Measurements from ENCODE around the gene CCDC178. TPM values are rescaled to one million over a fixed set of nuclear protein-coding genes. Genes with fewer than 3 reads are reported as not detected.

CCDC178 gene
- total and polyA plus RNA-seq, 9 donors: 0.43 to 0.84 (median 0.54) TPM

DNA sequence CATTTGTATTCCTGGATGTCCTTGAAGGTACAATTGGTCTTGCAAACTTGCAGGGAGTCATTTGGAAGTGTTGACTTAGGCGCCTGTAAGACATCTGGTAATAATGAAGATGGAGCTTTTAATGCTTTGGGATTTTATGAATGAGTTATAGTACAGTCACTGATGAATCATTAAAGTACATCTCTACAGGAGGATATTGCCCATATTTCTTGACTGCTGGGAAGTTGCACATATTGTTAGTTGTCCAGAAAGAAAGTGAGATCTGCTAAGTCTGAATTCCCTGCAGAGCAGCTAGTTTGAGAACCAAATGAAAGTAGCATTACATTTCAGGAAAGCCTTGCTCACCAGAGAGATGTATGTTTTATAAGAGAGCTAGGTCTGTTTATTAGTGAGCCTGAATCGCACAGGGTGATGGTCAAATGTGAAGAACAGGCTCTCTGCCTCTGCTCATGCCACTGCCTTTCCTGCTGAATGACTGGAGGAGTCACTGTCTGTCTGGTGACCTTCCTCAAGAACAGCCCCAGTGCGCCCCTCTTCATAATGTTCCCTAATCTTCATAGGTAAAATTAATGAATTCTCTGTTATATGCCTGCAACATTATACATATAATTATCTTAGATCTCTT is 528.7 kb downstream of the CCDC178 start:
- H3K9me3 ChIP-seq (replicated peaks; ENCODE audit: control insufficient read depth, low read depth, low read length): no peaks in the 10 kb centered on the region
- no peaks in the 10 kb centered on the region for H3K27me3 ChIP-seq (ENCODE audit: control insufficient read depth, insufficient read depth, low read length)
- H3K36me3 ChIP-seq (ENCODE audit: control insufficient read depth, insufficient read depth, low read length): no peaks in the 10 kb centered on the region
- no CpG with 5 or more reads among the region's 3 CpGs for WGBS (ENCODE audit: insufficient coverage)
- no peak overlapping the region for H3K4me3 ChIP-seq (ENCODE audit: low read length)
- peak; percentile 83 for DNase-seq
- peaks cover 4% of the 10 kb centered on the region for H3K4me1 ChIP-seq (ENCODE audit: control insufficient read depth, insufficient read depth, low read length)
- H3K27ac ChIP-seq (ENCODE audit: low read length): no peak overlapping the region

DNA sequence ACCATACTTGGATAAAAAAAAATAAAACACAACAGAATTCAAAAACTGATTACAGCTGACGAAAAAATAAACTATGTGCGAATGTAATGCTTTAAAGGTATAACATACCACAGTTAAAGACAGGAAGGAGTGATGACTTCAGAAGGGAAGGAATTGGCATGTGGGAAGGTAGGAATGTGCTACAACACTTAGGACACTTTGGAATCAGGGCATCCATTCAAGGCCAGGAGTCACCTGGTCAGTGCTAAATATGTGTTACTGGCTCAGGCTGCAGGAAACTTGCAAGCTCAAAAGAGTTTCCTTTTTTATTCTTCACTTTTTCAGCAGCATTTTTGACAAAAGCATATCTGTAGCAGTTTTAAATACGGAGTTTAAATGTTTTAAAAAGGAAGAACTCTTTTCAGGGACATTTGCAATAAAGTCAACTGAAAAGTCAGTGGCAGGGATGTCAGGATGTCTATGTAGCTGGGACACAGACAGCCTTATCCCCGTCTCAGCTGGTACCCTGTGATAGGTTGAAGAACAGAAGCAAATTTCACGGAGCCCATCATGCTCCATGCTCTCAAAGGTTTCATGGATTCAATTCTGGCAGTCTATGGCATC is 529.7 kb downstream of the CCDC178 start:
- 25% methylated on average over 3 of the region's 5 CpGs for WGBS (ENCODE audit: insufficient coverage)
- Histone ChIP-seq H3K27me3 (ENCODE audit: control insufficient read depth, insufficient read depth, low read length) (no peaks in the 10 kb centered on the region), H3K9me3 (replicated peaks; ENCODE audit: control insufficient read depth, low read depth, low read length) (no peaks in the 10 kb centered on the region), H3K4me3 (ENCODE audit: low read length) (no peak overlapping the region), H3K36me3 (ENCODE audit: control insufficient read depth, insufficient read depth, low read length) (no peaks in the 10 kb centered on the region), H3K4me1 (ENCODE audit: control insufficient read depth, insufficient read depth, low read length) (peaks cover 4% of the 10 kb centered on the region), H3K27ac (ENCODE audit: low read length) (no peak overlapping the region)
- DNase-seq: peak; percentile 81

DNA sequence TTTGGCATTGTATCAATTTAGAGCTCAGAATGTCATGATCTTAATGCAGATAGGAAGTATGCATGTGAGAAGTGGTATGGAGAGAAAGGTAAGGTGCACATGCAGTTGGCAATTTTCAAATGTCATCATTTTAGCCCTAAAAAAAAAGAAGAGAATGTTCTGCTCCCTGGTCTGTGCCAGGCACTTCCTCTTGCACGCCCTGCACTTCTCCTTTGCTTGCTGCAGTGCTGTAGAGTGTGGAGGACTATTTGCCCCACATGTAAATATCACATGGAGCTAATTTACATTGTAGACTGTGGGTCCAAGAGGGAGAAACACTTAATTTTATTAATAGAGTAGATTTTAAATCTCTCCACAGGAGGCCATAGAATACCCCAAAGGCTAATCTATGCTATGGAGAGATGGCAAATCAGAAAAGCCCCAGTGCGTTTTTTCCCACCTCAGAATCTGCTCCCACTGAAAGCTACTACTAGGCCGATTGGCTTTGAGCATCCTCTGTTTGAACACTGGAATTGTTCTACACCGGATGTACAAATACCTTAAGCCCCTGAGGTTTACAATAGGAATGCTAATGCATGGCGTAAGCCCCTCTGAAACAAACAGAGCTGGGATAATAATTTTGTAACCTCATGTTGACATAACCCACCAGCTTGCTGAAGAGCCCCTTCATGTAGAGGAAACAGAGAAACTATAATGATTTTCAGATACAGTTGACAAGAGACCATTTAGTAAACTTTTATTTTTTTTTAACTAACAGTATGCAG is 530.5 kb downstream of the CCDC178 start:
- Histone ChIP-seq H3K4me1 (ENCODE audit: control insufficient read depth, insufficient read depth, low read length) (peaks cover 2% of the 10 kb centered on the region), H3K9me3 (replicated peaks; ENCODE audit: control insufficient read depth, low read depth, low read length) (no peaks in the 10 kb centered on the region), H3K27ac (ENCODE audit: low read length) (no peak overlapping the region), H3K4me3 (ENCODE audit: low read length) (no peak overlapping the region), H3K36me3 (ENCODE audit: control insufficient read depth, insufficient read depth, low read length) (no peaks in the 10 kb centered on the region), H3K27me3 (ENCODE audit: control insufficient read depth, insufficient read depth, low read length) (no peaks in the 10 kb centered on the region)
- 71% methylated on average over 1 of the region's 5 CpGs for WGBS (ENCODE audit: insufficient coverage)
- no peak for DNase-seq

DNA sequence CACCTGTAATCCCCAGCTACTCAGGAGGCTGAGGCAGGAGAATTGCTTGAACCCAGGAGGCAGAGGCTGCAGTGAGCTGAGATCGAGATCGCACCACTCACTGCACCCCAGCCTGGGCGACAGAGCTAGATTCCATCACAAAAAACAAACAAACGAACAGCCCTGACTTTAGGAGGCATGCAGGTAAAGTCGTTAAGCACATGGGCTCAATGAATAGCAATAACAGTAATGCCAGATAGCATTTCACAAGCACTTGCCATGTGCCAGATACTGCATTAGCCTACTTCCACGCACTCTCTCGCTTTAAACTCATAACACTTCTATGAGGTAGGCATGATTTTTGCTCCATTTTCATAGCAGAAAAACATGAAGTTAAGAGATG is 532.1 kb downstream of the CCDC178 start:
- Histone ChIP-seq H3K27me3 (ENCODE audit: control insufficient read depth, insufficient read depth, low read length) (no peaks in the 10 kb centered on the region), H3K4me1 (ENCODE audit: control insufficient read depth, insufficient read depth, low read length) (peaks cover 2% of the 10 kb centered on the region), H3K9me3 (replicated peaks; ENCODE audit: control insufficient read depth, low read depth, low read length) (no peaks in the 10 kb centered on the region), H3K36me3 (ENCODE audit: control insufficient read depth, insufficient read depth, low read length) (no peaks in the 10 kb centered on the region), H3K27ac (ENCODE audit: low read length) (no peak overlapping the region), H3K4me3 (ENCODE audit: low read length) (no peak overlapping the region)
- WGBS (ENCODE audit: insufficient coverage): 93% methylated on average over 2 of the region's 7 CpGs
- DNase-seq: peak; percentile 64

DNA sequence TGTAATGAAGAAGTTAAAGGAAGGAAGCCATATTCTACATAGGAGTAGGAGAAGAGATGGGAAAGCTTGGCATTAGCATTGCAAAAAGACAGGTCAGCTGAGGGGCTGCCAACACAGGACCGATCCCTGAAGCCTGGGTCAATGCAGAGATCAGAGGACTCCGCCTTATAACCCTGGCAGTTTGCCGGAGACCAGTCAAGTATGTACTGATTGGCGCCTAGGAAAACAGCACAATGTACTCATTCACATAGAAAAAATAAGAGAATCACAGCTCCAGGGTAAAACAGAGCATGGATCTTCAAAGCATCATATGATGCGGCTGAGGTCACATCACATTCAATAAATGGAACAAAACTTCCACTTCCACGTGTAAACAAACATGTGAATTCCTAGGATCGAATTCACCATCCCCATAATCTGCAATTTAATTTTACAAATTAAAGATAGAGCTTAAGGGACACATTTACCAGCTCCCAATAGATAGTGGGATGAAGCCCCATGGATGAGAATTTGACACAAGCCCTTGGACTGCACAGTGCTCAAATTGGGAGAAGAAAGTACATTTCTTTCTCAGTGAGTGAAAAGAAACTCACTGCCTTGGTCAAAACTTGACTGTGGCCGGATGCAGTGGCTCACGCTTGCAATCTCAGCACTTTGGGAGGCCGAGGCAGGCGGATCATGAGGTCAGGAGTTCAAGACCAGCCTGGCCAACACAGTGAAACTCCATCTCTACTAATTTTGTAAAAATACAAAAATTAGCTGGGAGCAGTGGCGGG is 532.7 kb downstream of the CCDC178 start:
- H3K9me3 ChIP-seq (replicated peaks; ENCODE audit: control insufficient read depth, low read depth, low read length): no peaks in the 10 kb centered on the region
- H3K27me3 ChIP-seq (ENCODE audit: control insufficient read depth, insufficient read depth, low read length): no peaks in the 10 kb centered on the region
- WGBS (ENCODE audit: insufficient coverage): 92% methylated on average over 6 of the region's 12 CpGs
- DNase-seq: no peak
- no peak overlapping the region for H3K4me3 ChIP-seq (ENCODE audit: low read length)
- peaks cover 2% of the 10 kb centered on the region for H3K4me1 ChIP-seq (ENCODE audit: control insufficient read depth, insufficient read depth, low read length)
- H3K36me3 ChIP-seq (ENCODE audit: control insufficient read depth, insufficient read depth, low read length): no peaks in the 10 kb centered on the region
- H3K27ac ChIP-seq (ENCODE audit: low read length): no peak overlapping the region

DNA sequence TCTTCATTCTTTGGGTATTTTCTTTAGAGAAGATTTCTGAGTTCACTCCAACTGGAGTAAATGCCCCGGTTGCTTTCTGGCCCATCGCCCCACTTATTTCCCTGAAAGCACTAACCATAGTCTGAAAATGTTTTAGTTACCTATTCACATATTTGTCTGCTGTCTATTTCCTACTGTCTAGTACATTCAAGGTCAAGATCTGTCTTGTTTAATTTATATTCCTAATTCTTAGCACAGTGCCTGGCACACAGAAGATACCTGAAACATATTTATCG is 533.3 kb downstream of the CCDC178 start:
- 100% methylated on average over 1 of the region's 3 CpGs for WGBS (ENCODE audit: insufficient coverage)
- Histone ChIP-seq H3K27ac (ENCODE audit: low read length) (no peak overlapping the region), H3K36me3 (ENCODE audit: control insufficient read depth, insufficient read depth, low read length) (no peaks in the 10 kb centered on the region), H3K4me3 (ENCODE audit: low read length) (no peak overlapping the region), H3K9me3 (replicated peaks; ENCODE audit: control insufficient read depth, low read depth, low read length) (no peaks in the 10 kb centered on the region), H3K4me1 (ENCODE audit: control insufficient read depth, insufficient read depth, low read length) (peaks cover 2% of the 10 kb centered on the region), H3K27me3 (ENCODE audit: control insufficient read depth, insufficient read depth, low read length) (no peaks in the 10 kb centered on the region)
- no peak for DNase-seq

DNA sequence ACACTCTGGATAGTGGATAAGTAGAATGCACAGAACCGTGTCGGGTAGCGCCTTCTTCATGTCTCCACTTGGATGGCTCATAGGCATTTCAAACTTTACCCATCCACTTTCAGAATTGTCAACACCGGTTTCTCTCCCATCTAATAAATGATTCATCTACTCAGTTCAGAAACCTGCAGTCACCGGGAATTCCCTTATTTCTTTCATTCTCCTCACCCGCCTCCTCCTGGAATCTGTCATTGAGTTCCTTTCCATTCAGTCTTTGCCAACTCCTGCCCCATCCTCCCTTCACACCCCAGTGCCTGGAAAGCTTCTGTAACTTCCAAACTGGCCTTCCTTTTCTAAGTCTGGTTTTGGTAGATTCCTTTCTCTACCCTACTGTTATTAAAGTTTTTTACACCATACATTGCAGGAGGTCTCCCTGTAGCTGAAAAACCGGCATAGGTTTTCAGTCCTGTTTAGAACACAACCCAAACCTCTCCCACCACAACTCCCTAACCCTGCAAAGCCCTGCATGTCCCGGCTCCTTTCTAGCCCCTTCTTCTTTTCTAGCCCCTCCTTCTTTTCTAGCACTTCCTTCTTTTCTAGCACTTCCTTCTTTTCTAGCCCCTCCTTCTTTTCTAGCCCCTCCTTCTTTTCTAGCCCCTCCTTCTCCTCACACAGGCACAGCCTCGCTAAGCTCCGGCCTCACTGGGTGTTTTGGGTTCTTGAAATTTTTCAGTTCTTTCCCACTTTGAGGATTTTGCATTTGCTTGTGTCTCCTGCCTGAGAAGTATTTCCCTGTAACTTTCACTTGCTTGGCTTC is 533.8 kb downstream of the CCDC178 start:
- WGBS (ENCODE audit: insufficient coverage): 78% methylated on average over 6 of the region's 10 CpGs
- H3K27me3 ChIP-seq (ENCODE audit: control insufficient read depth, insufficient read depth, low read length): no peaks in the 10 kb centered on the region

DNA sequence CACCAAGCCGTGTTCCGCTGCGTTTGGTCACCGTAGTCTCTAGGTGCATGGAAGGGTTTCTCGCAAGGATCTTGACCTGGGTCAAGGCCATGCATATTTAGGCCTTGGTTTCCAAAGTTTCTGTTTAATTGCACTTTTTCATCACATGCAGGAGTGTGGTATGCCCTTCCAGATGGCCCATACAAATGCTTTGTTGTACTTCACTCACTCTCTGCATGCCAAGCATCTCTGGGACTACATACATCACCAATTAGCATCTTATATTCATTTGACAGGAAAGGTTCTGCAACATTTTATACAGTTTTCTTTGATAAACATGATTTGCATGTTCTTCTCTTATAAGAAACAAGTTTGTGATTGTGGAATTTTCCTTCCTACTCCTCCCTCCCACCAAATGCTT is 534.9 kb downstream of the CCDC178 start:
- 96% methylated on average over 5 of the region's 5 CpGs for WGBS (ENCODE audit: insufficient coverage)

More for the DNA sequence above, 533.8 kb downstream of the CCDC178 start:
- Histone ChIP-seq H3K4me1 (ENCODE audit: control insufficient read depth, insufficient read depth, low read length) (peaks cover 2% of the 10 kb centered on the region), H3K4me3 (ENCODE audit: low read length) (no peak overlapping the region), H3K27ac (ENCODE audit: low read length) (no peak overlapping the region), H3K9me3 (replicated peaks; ENCODE audit: control insufficient read depth, low read depth, low read length) (no peaks in the 10 kb centered on the region), H3K36me3 (ENCODE audit: control insufficient read depth, insufficient read depth, low read length) (no peaks in the 10 kb centered on the region)
- DNase-seq: peak; percentile 39

DNA sequence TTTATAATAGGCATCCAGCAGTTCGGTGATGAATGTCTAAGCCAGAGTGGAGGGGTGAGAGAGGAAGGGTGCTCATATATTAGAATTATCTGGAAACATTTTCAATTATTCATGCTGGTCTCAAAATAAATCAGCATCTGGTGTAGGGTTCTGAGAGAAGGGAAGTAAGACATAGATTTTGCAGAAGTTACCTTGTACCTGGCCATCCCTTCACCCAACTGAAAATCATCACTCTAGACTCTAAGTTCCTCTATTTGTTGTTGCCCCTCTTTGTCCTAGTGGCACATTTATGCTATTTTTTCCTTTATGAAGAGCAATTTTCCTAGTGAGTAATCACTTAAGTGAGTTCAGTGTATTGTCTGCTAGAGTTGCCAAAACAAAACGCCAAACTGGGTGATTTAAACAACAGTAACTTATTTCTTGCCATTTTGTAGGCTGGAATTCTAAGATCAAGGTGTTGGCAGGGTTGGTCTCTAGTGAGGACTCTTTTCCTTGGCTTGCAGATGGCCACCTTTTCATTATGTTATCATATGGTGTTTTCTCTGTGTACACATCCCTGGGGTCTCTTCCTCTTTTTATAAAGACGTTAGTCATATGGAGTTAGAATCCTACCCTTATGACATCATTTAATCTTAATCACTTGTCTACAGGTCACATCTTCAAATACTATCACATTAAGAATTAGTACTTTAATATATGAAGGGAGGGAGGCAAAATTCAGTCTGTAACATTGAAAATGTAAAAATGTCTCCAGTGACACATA is 537.8 kb downstream of the CCDC178 start:
- WGBS (ENCODE audit: insufficient coverage): no CpG with 5 or more reads among the region's 3 CpGs
- no peaks in the 10 kb centered on the region for H3K27me3 ChIP-seq (ENCODE audit: control insufficient read depth, insufficient read depth, low read length)
- no peak overlapping the region for H3K27ac ChIP-seq (ENCODE audit: low read length)
- no peak for DNase-seq
- no peaks in the 10 kb centered on the region for H3K4me1 ChIP-seq (ENCODE audit: control insufficient read depth, insufficient read depth, low read length)
- H3K9me3 ChIP-seq (replicated peaks; ENCODE audit: control insufficient read depth, low read depth, low read length): no peaks in the 10 kb centered on the region
- no peak overlapping the region for H3K4me3 ChIP-seq (ENCODE audit: low read length)
- no peaks in the 10 kb centered on the region for H3K36me3 ChIP-seq (ENCODE audit: control insufficient read depth, insufficient read depth, low read length)

More for the DNA sequence above, 534.9 kb downstream of the CCDC178 start:
- no peak overlapping the region for H3K4me3 ChIP-seq (ENCODE audit: low read length)
- DNase-seq: no peak
- no peak overlapping the region for H3K27ac ChIP-seq (ENCODE audit: low read length)
- no peaks in the 10 kb centered on the region for H3K27me3 ChIP-seq (ENCODE audit: control insufficient read depth, insufficient read depth, low read length)
- peaks cover 2% of the 10 kb centered on the region for H3K4me1 ChIP-seq (ENCODE audit: control insufficient read depth, insufficient read depth, low read length)
- H3K9me3 ChIP-seq (replicated peaks; ENCODE audit: control insufficient read depth, low read depth, low read length): no peaks in the 10 kb centered on the region
- no peaks in the 10 kb centered on the region for H3K36me3 ChIP-seq (ENCODE audit: control insufficient read depth, insufficient read depth, low read length)
